IMR-90 (cell line): ENCODE measurements around the gene PSMC6.

Experiments
- BHLHE40 ChIP-seq: fragments of 150-350 bp; IDR thresholded peaks from 2 replicates; pipeline ENCODE4 v1.6.1; 2016; ENCODE audit warnings: mild to moderate bottlenecking, low read depth, low read length
- ELK1 ChIP-seq: fragments of 150-350 bp; IDR thresholded peaks from 2 replicates; pipeline ENCODE4 v1.6.1; 2016; ENCODE audit warnings: low read depth, mild to moderate bottlenecking, low read length, moderate library complexity, borderline replicate concordance
- MAFK ChIP-seq: IDR thresholded peaks from 2 replicates; pipeline ENCODE4 v1.6.1; 2012; ENCODE audit warnings: low read depth, low read length, improper control_type of control experiment
- RAD21 ChIP-seq: IDR thresholded peaks from 2 replicates; pipeline ENCODE4 v1.6.1; 2012; ENCODE audit warnings: low read length, improper control_type of control experiment
- TF ChIP-seq, protein P1 (sequence below): conservative IDR thresholded peaks from 2 replicates; pipeline ENCODE4 v1.5.1; 2012; ENCODE audit warnings: mild to moderate bottlenecking, low read depth, low read length, improper control_type of control experiment

DNA sequence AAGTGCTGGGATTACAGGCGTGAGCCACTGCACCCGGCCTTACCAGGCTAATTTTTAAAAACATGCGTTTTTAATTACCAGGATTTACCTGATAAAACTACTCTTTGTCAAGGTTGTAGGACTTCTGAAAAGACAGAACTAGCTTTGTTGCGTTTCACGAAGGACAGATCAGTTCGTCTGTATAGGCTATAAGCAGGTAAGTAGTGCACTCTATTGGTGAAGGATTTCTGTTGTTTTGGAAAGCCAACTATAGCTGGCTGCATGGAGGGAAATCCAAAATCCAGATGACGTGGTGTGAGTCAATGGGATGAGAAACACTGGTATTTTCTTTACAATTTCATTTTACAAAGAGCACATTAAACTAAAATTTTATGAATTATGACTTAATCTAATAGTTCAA lies 69.8 kb downstream of the PSMC6 start:
- TF ChIP-seq, protein P1, sequence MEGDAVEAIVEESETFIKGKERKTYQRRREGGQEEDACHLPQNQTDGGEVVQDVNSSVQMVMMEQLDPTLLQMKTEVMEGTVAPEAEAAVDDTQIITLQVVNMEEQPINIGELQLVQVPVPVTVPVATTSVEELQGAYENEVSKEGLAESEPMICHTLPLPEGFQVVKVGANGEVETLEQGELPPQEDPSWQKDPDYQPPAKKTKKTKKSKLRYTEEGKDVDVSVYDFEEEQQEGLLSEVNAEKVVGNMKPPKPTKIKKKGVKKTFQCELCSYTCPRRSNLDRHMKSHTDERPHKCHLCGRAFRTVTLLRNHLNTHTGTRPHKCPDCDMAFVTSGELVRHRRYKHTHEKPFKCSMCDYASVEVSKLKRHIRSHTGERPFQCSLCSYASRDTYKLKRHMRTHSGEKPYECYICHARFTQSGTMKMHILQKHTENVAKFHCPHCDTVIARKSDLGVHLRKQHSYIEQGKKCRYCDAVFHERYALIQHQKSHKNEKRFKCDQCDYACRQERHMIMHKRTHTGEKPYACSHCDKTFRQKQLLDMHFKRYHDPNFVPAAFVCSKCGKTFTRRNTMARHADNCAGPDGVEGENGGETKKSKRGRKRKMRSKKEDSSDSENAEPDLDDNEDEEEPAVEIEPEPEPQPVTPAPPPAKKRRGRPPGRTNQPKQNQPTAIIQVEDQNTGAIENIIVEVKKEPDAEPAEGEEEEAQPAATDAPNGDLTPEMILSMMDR: no peak
- no peak for TF ChIP-seq ELK1
- no peak for TF ChIP-seq BHLHE40
- TF ChIP-seq MAFK: no peak
- TF ChIP-seq RAD21: no peak
